ENCODE results near the gene TMEM198. TPM values are rescaled to one million over a fixed set of nuclear protein-coding genes. Genes with fewer than 3 reads are reported as not detected.

The TMEM198 gene
- total RNA-seq, 1 donor, result 1.1 TPM

DNA sequence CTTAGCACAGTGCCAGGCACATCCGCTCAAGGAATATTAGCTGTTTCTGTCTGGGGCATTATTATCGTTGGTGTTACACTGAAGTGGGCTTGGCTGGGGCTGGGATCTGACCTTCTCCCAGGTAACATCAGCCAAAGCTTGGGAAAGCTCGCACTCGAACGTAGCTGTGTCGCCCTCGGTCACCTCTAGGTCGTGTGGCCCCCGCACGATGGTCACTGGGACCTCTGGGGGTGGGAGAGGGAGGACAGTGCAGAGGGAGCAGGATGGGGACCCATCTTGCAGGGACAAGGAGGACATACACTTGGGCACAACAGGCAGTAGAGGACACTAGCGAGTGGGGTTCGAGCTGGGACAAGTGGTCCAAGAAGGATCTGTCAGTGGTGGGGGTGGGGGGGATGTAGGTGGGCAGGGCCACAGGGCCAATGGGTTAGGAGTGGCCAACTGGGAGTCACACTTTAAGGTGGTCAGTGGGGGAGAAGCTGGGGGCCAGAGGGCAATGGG lies 9.7 kb downstream of the TMEM198 start:
- TF ChIP-seq, protein P1, sequence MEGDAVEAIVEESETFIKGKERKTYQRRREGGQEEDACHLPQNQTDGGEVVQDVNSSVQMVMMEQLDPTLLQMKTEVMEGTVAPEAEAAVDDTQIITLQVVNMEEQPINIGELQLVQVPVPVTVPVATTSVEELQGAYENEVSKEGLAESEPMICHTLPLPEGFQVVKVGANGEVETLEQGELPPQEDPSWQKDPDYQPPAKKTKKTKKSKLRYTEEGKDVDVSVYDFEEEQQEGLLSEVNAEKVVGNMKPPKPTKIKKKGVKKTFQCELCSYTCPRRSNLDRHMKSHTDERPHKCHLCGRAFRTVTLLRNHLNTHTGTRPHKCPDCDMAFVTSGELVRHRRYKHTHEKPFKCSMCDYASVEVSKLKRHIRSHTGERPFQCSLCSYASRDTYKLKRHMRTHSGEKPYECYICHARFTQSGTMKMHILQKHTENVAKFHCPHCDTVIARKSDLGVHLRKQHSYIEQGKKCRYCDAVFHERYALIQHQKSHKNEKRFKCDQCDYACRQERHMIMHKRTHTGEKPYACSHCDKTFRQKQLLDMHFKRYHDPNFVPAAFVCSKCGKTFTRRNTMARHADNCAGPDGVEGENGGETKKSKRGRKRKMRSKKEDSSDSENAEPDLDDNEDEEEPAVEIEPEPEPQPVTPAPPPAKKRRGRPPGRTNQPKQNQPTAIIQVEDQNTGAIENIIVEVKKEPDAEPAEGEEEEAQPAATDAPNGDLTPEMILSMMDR (IDR thresholded peaks at IDR 0.05; ENCODE audit: extremely low read depth, low read depth, low read length), result no peak
- peaks cover 13% of the 10 kb centered on the region for H3K4me1 ChIP-seq (ENCODE audit: insufficient read depth, low read length)

DNA sequence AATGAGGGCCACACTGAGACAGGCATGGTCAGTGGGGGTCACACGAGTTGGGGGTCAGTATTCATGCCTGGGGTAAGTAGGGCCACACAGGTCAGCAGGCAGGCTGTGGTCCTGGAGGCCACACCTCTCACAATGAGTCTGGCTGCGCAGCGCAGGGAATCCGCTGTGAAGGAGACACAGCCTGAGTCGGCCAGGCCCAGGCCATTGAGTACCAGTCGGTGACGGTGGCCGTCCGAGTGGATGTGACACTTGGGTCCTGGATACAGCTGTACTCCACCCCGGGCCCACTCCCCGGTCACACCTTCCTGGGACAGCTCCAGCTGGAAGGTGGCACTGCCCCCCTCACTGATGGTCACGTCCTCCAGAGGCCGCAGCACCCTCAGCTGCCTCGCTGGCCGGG lies 10.5 kb downstream of the TMEM198 start:
- Histone ChIP-seq H3K79me2 (ENCODE audit: insufficient read depth, low read length) (no peaks in the 10 kb centered on the region), H3K4me3 (ENCODE audit: insufficient read depth, low read length) (no peak overlapping the region), H3K27ac (ENCODE audit: low read depth, low read length) (no peak overlapping the region), H2AFZ (ENCODE audit: low read length) (no peak overlapping the region), H3K27me3 (ENCODE audit: insufficient read depth, low read length) (peaks cover 2% of the 10 kb centered on the region), H3K36me3 (ENCODE audit: insufficient read depth, low read length) (no peaks in the 10 kb centered on the region), H3K4me2 (ENCODE audit: insufficient read depth, low read length) (no peak overlapping the region), H4K20me1 (ENCODE audit: insufficient read depth, low read length) (peaks cover 2% of the 10 kb centered on the region), H3K4me1 (ENCODE audit: insufficient read depth, low read length) (peaks cover 13% of the 10 kb centered on the region), H3K9me3 (ENCODE audit: low read depth, low read length) (no peaks in the 10 kb centered on the region)
- TF ChIP-seq, protein P1 (IDR thresholded peaks at IDR 0.05; ENCODE audit: extremely low read depth, low read depth, low read length), result no peak
- DNase-seq (ENCODE audit: insufficient read length, low spot score, missing footprints), result no peak

More for the DNA sequence above, 9.7 kb downstream of the TMEM198 start:
- peaks cover 2% of the 10 kb centered on the region for H3K27me3 ChIP-seq (ENCODE audit: insufficient read depth, low read length)
- H3K4me3 ChIP-seq (ENCODE audit: insufficient read depth, low read length), result no peak overlapping the region
- no peak for DNase-seq (ENCODE audit: insufficient read length, low spot score, missing footprints)
- H3K79me2 ChIP-seq (ENCODE audit: insufficient read depth, low read length), result no peaks in the 10 kb centered on the region
- peaks cover 2% of the 10 kb centered on the region for H4K20me1 ChIP-seq (ENCODE audit: insufficient read depth, low read length)
- H3K9me3 ChIP-seq (ENCODE audit: low read depth, low read length), result no peaks in the 10 kb centered on the region
- no peak overlapping the region for H2AFZ ChIP-seq (ENCODE audit: low read length)
- no peaks in the 10 kb centered on the region for H3K36me3 ChIP-seq (ENCODE audit: insufficient read depth, low read length)
- no peak overlapping the region for H3K4me2 ChIP-seq (ENCODE audit: insufficient read depth, low read length)
- H3K27ac ChIP-seq (ENCODE audit: low read depth, low read length), result no peak overlapping the region

DNA sequence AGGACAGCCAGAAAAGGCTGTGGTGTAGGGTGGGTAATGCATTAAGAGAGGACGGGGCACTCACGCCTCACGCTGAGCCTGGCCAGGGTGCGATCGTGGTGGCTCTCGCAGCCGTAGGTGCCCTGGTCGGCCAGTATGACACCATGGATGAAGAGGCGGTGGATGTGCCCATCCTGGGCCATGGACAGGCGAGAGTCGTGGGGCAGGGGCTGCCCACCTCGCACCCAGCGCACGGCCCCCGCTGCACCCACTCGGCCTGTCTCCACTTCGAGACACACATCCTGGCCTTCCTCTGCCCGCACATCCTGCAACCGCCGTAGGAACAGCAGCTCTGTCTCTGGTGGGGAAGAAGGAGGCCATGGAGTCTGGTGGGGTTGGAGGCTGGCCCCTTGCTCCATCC lies 12.1 kb downstream of the TMEM198 start:
- H3K27me3 ChIP-seq (ENCODE audit: insufficient read depth, low read length), result peaks cover 2% of the 10 kb centered on the region
- TF ChIP-seq, protein P1 (IDR thresholded peaks at IDR 0.05; ENCODE audit: extremely low read depth, low read depth, low read length), result no peak
- no peak overlapping the region for H3K4me3 ChIP-seq (ENCODE audit: insufficient read depth, low read length)

DNA sequence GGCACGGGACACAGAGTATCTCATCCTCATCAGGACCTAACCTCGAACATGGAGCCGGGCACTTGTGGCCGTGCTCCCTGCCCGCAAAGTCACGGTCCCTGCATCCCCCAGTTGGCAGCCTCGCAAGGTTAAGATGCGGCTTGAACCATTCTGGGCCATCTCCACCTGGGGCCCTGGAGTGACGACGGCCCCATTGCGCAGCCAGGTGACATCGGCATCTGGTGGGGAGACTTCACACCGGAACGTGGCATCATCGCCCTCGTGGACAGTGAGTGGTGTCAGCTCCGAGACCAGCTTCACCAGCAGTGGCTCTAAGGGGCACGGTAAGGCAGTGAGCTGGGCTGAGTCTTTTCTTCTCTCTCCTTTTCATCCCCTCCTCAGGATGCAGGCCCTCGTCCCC lies 12.6 kb downstream of the TMEM198 start:
- no peaks in the 10 kb centered on the region for H3K79me2 ChIP-seq (ENCODE audit: insufficient read depth, low read length)
- no peak overlapping the region for H3K27ac ChIP-seq (ENCODE audit: low read depth, low read length)
- no peak overlapping the region for H2AFZ ChIP-seq (ENCODE audit: low read length)
- no peak for DNase-seq (ENCODE audit: insufficient read length, low spot score, missing footprints)
- TF ChIP-seq, protein P1 (IDR thresholded peaks at IDR 0.05; ENCODE audit: extremely low read depth, low read depth, low read length), result no peak
- no peak overlapping the region for H3K4me2 ChIP-seq (ENCODE audit: insufficient read depth, low read length)
- no peaks in the 10 kb centered on the region for H3K9me3 ChIP-seq (ENCODE audit: low read depth, low read length)
- peaks cover 2% of the 10 kb centered on the region for H4K20me1 ChIP-seq (ENCODE audit: insufficient read depth, low read length)
- H3K36me3 ChIP-seq (ENCODE audit: insufficient read depth, low read length), result no peaks in the 10 kb centered on the region
- H3K27me3 ChIP-seq (ENCODE audit: insufficient read depth, low read length), result peaks cover 2% of the 10 kb centered on the region
- H3K4me3 ChIP-seq (ENCODE audit: insufficient read depth, low read length), result no peak overlapping the region
- peaks cover 13% of the 10 kb centered on the region for H3K4me1 ChIP-seq (ENCODE audit: insufficient read depth, low read length)

More for the DNA sequence above, 12.1 kb downstream of the TMEM198 start:
- Histone ChIP-seq H3K79me2 (ENCODE audit: insufficient read depth, low read length) (no peaks in the 10 kb centered on the region), H3K27ac (ENCODE audit: low read depth, low read length) (no peak overlapping the region), H3K4me1 (ENCODE audit: insufficient read depth, low read length) (peaks cover 13% of the 10 kb centered on the region), H3K4me2 (ENCODE audit: insufficient read depth, low read length) (no peak overlapping the region), H3K9me3 (ENCODE audit: low read depth, low read length) (no peaks in the 10 kb centered on the region), H2AFZ (ENCODE audit: low read length) (no peak overlapping the region), H3K36me3 (ENCODE audit: insufficient read depth, low read length) (no peaks in the 10 kb centered on the region), H4K20me1 (ENCODE audit: insufficient read depth, low read length) (peaks cover 2% of the 10 kb centered on the region)
- no peak for DNase-seq (ENCODE audit: insufficient read length, low spot score, missing footprints)
